ENCODE results near the gene GABARAP. TPM values are rescaled to one million over a fixed set of nuclear protein-coding genes. Genes with fewer than 3 reads are reported as not detected.

GABARAP gene
- total and polyA plus RNA-seq, 2 of the 13 experiments (the other 11 are each of a cell fraction or from before 2014, with no cell fraction given), result 161 to 310 TPM

DNA sequence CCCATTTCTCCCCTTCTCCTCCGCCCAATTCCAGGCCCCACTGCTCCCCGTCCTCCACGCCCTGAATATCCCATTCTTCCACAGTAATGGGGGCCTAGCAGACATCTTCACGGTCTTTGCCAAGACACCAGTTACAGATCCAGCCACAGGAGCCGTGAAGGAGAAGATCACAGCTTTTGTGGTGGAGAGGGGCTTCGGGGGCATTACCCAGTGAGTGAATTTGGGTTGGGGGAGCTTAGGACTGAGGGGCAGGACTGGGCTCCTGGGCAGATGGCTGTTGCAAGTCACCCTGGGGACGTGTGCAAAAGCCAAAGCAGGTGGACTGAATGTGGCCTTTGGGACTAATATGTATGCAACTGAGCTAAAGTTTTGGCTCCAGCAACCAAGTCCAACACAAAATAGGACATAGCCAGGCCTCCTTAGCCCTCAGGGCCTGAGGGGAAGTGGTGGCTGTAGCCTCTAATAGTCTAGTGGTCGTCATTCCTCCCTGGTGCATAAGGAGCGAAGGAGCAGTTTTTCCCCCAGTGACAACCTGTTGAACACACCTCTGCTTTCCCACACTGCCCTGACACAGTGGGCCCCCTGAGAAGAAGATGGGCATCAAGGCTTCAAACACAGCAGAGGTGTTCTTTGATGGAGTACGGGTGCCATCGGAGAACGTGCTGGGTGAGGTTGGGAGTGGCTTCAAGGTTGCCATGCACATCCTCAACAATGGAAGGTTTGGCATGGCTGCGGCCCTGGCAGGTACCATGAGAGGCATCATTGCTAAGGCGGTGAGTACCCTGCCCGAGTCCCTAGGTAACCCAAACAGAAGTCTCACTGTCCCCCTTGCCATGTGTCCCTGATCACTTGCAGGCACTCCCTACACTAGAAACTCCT, 19.9 kb downstream of the GABARAP start (continued):
- TF ChIP-seq, protein P1, sequence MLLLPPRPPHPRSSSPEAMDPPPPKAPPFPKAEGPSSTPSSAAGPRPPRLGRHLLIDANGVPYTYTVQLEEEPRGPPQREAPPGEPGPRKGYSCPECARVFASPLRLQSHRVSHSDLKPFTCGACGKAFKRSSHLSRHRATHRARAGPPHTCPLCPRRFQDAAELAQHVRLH (CRISPR knock-in tag; IDR thresholded peaks at IDR 0.05; ENCODE audit: borderline replicate concordance, low read depth), result no peak
- TF ChIP-seq EZH2 (conservative IDR thresholded peaks at IDR 0.05; ENCODE audit: low read depth, low read length), result no peak
- TF ChIP-seq POLR2A (IDR thresholded peaks at IDR 0.05; ENCODE audit: insufficient read depth in 1 of 2, low read depth in 2 of 2, low read length in 2 of 2), result peak; percentile 45 to 67; a peak in 1 of 4 replicates
- TF ChIP-seq SNAI1 (CRISPR knock-in tag; IDR thresholded peaks at IDR 0.05; ENCODE audit: borderline replicate concordance), result no peak
- no peak for TF ChIP-seq REPIN1 (CRISPR knock-in tag; IDR thresholded peaks at IDR 0.05; ENCODE audit: borderline replicate concordance, low read depth)
- no peak for TF ChIP-seq TCF7L2 (IDR thresholded peaks at IDR 0.05; ENCODE audit: low read depth, low read length)
- TF ChIP-seq, protein P2, sequence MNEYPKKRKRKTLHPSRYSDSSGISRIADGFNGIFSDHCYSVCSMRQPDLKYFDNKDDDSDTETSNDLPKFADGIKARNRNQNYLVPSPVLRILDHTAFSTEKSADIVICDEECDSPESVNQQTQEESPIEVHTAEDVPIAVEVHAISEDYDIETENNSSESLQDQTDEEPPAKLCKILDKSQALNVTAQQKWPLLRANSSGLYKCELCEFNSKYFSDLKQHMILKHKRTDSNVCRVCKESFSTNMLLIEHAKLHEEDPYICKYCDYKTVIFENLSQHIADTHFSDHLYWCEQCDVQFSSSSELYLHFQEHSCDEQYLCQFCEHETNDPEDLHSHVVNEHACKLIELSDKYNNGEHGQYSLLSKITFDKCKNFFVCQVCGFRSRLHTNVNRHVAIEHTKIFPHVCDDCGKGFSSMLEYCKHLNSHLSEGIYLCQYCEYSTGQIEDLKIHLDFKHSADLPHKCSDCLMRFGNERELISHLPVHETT (CRISPR knock-in tag; conservative IDR thresholded peaks at IDR 0.05), result no peak
- 0 out of 2 replicates have a peak, but pooled peaks have one; percentile 39 for TF ChIP-seq HES4 (CRISPR knock-in tag; IDR thresholded peaks at IDR 0.05; ENCODE audit: borderline replicate concordance)
- TF ChIP-seq, protein P3, sequence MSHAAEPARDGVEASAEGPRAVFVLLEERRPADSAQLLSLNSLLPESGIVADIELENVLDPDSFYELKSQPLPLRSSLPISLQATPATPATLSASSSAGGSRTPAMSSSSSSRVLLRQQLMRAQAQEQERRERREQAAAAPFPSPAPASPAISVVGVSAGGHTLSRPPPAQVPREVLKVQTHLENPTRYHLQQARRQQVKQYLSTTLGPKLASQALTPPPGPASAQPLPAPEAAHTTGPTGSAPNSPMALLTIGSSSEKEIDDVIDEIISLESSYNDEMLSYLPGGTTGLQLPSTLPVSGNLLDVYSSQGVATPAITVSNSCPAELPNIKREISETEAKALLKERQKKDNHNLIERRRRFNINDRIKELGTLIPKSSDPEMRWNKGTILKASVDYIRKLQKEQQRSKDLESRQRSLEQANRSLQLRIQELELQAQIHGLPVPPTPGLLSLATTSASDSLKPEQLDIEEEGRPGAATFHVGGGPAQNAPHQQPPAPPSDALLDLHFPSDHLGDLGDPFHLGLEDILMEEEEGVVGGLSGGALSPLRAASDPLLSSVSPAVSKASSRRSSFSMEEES (CRISPR knock-in tag; IDR thresholded peaks at IDR 0.05), result no peak
- TF ChIP-seq, protein P4, sequence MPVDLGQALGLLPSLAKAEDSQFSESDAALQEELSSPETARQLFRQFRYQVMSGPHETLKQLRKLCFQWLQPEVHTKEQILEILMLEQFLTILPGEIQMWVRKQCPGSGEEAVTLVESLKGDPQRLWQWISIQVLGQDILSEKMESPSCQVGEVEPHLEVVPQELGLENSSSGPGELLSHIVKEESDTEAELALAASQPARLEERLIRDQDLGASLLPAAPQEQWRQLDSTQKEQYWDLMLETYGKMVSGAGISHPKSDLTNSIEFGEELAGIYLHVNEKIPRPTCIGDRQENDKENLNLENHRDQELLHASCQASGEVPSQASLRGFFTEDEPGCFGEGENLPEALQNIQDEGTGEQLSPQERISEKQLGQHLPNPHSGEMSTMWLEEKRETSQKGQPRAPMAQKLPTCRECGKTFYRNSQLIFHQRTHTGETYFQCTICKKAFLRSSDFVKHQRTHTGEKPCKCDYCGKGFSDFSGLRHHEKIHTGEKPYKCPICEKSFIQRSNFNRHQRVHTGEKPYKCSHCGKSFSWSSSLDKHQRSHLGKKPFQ (CRISPR knock-in tag; IDR thresholded peaks at IDR 0.05; ENCODE audit: insufficient replicate concordance), result no peak
- TF ChIP-seq ZNF674 (CRISPR knock-in tag; IDR thresholded peaks at IDR 0.05; ENCODE audit: low read depth), result no peak
